Measurements from ENCODE around the gene NXPH2.

GRCh38 chr2:138665937-138666336 is 114.3 kb downstream of the NXPH2 start:
- no peak for TF ChIP-seq CTCF (IDR thresholded peaks at IDR 0.05; ENCODE audit: low read length)
- no peak for TF ChIP-seq EZH2 (IDR thresholded peaks at IDR 0.05; ENCODE audit: borderline replicate concordance, low read length)
